H9 (cell line): ENCODE data around the gene DECR2. TPM values are rescaled to one million over a fixed set of nuclear protein-coding genes. Genes with fewer than 3 reads are reported as not detected.

Source experiments
- DNase-seq: peaks from one replicate; pipeline ENCODE4 v3.0.0-alpha.2; 2017
- H2AFZ ChIP-seq: one replicate; pipeline ENCODE4 v1.6.1; 2013; ENCODE audit warnings: mild to moderate bottlenecking, low read length, control low read depth, moderate library complexity
- H2AK5ac ChIP-seq: 2 replicates; pipeline ENCODE4 v1.6.1; 2013; ENCODE audit warnings: low read length, control low read depth, mixed read lengths; ENCODE audit not compliant: insufficient read length
- H2BK120ac ChIP-seq: one replicate; pipeline ENCODE4 v1.6.1; 2013; ENCODE audit warnings: low read depth, mild to moderate bottlenecking, low read length, control low read depth, inconsistent platforms; ENCODE audit not compliant: poor library complexity, severe bottlenecking
- H2BK12ac ChIP-seq: 2 replicates; pipeline ENCODE4 v1.6.1; 2013; ENCODE audit warnings: low read length, control low read depth, mixed read lengths, low read depth; ENCODE audit not compliant: insufficient read length
- H2BK15ac ChIP-seq: 2 replicates; pipeline ENCODE4 v1.6.1; 2013; ENCODE audit warnings: low read depth, low read length, control low read depth
- H2BK20ac ChIP-seq: one replicate; pipeline ENCODE4 v1.6.1; 2013; ENCODE audit warnings: low read depth, mild to moderate bottlenecking, low read length, control low read depth, inconsistent platforms; ENCODE audit not compliant: poor library complexity, severe bottlenecking
- H2BK5ac ChIP-seq: 2 replicates; pipeline ENCODE4 v1.6.1; 2013; ENCODE audit warnings: low read length, control low read depth, mixed read lengths; ENCODE audit not compliant: insufficient read length
- H3K14ac ChIP-seq: 2 replicates; pipeline ENCODE4 v1.6.1; 2013; ENCODE audit warnings: low read length, control low read depth; ENCODE audit not compliant: insufficient read depth
- H3K18ac ChIP-seq: 2 replicates; pipeline ENCODE4 v1.6.1; 2013; ENCODE audit warnings: low read depth, mild to moderate bottlenecking, mixed read lengths, low read length, control low read depth; ENCODE audit not compliant: insufficient read length
- H3K23ac ChIP-seq: 2 replicates; pipeline ENCODE4 v1.6.1; 2013; ENCODE audit warnings: low read length, control low read depth, mixed read lengths, low read depth; ENCODE audit not compliant: insufficient read length
- H3K23me2 ChIP-seq: 2 replicates; pipeline ENCODE4 v1.6.1; 2013; ENCODE audit warnings: low read depth, mild to moderate bottlenecking, mixed read lengths, low read length, control low read depth; ENCODE audit not compliant: insufficient read length, poor library complexity, severe bottlenecking
- H3K27ac ChIP-seq: 2 replicates; pipeline ENCODE4 v1.5.1; 2013; ENCODE audit warnings: low read length, control low read depth, mixed read lengths, low read depth; ENCODE audit not compliant: insufficient read length
- H3K27me3 ChIP-seq: 2 replicates; pipeline ENCODE4 v1.6.1; 2013; ENCODE audit warnings: low read length, control low read depth, inconsistent platforms; ENCODE audit not compliant: insufficient read depth
- H3K4ac ChIP-seq: 2 replicates; pipeline ENCODE4 v1.6.1; 2013; ENCODE audit warnings: low read depth, mild to moderate bottlenecking, control low read depth, inconsistent platforms, low read length, moderate library complexity
- H3K4me1 ChIP-seq: 2 replicates; pipeline ENCODE4 v1.6.1; 2013; ENCODE audit warnings: low read length, control low read depth, inconsistent platforms; ENCODE audit not compliant: insufficient read depth
- H3K4me2 ChIP-seq: 2 replicates; pipeline ENCODE4 v1.6.1; 2013; ENCODE audit warnings: low read length, control low read depth, mixed read lengths; ENCODE audit not compliant: insufficient read length, insufficient read depth
- H3K56ac ChIP-seq: 2 replicates; pipeline ENCODE4 v1.6.1; 2013; ENCODE audit warnings: low read depth, mild to moderate bottlenecking, mixed read lengths, low read length, control low read depth; ENCODE audit not compliant: insufficient read length
- H3K79me1 ChIP-seq: 2 replicates; pipeline ENCODE4 v1.6.1; 2013; ENCODE audit warnings: low read depth, mild to moderate bottlenecking, moderate library complexity, low read length, control low read depth, inconsistent platforms; ENCODE audit not compliant: insufficient read depth, poor library complexity, severe bottlenecking
- H3K79me2 ChIP-seq: 2 replicates; pipeline ENCODE4 v1.6.1; 2013; ENCODE audit warnings: low read length, control low read depth, inconsistent platforms; ENCODE audit not compliant: insufficient read depth
- H3K9ac ChIP-seq: 2 replicates; pipeline ENCODE4 v1.6.1; 2013; ENCODE audit warnings: low read length, control low read depth, mixed read lengths; ENCODE audit not compliant: insufficient read length; ENCODE audit errors: extremely low read depth
- H3K9me3 ChIP-seq: one replicate; pipeline ENCODE4 v1.6.1; 2013; ENCODE audit warnings: low read depth, low read length, inconsistent platforms; ENCODE audit not compliant: control insufficient read depth
- H3T11ph ChIP-seq: one replicate; pipeline ENCODE4 v1.6.1; 2013; ENCODE audit warnings: mild to moderate bottlenecking, low read length, control low read depth, inconsistent platforms
- H4K20me1 ChIP-seq: one replicate; pipeline ENCODE4 v1.6.1; 2013; ENCODE audit not compliant: control insufficient read depth, insufficient read length, insufficient read depth
- H4K5ac ChIP-seq: 2 replicates; pipeline ENCODE4 v1.6.1; 2013; ENCODE audit warnings: low read depth, mild to moderate bottlenecking, mixed read lengths, low read length, control low read depth; ENCODE audit not compliant: insufficient read length
- H4K8ac ChIP-seq: replicated peaks from 2 replicates; pipeline ENCODE4 v1.6.1; 2013; ENCODE audit warnings: low read length, control low read depth, mixed read lengths, low read depth; ENCODE audit not compliant: insufficient read length
- H4K91ac ChIP-seq: 2 replicates; pipeline ENCODE4 v1.6.1; 2013; ENCODE audit warnings: low read depth, mild to moderate bottlenecking, moderate library complexity, mixed read lengths, low read length, control low read depth; ENCODE audit not compliant: insufficient read length
- H3K27ac Mint-ChIP-seq, 3 experiments: 2 replicates in 2 of 3; 3 replicates in 1 of 3; pipeline ENCODE4 v1.8.0; 2020 to 2021; ENCODE audit warnings: mixed read lengths in 3 of 3, mild to moderate bottlenecking in 1 of 3, moderate library complexity in 1 of 3
- H3K27me3 Mint-ChIP-seq: 2 replicates; pipeline ENCODE4 v1.8.0; 2021; ENCODE audit warnings: low read depth, mild to moderate bottlenecking, moderate library complexity, mixed read lengths
- H3K36me3 Mint-ChIP-seq, 3 experiments: 2 replicates in 2 of 3; 3 replicates in 1 of 3; pipeline ENCODE4 v1.8.0; 2020 to 2021; ENCODE audit warnings: low read depth in 3 of 3, mixed read lengths in 3 of 3; ENCODE audit not compliant: insufficient read depth in 1 of 3
- H3K4me1 Mint-ChIP-seq, 2 experiments: 2 replicates each; pipeline ENCODE4 v1.8.0; 2020; ENCODE audit warnings: mixed read lengths in 2 of 2
- H3K4me3 Mint-ChIP-seq, 2 experiments: 2 replicates in 1 of 2; 3 replicates in 1 of 2; pipeline ENCODE4 v1.8.0; 2020 to 2021; ENCODE audit warnings: mild to moderate bottlenecking in 2 of 2, mixed read lengths in 2 of 2, moderate library complexity in 1 of 2
- H3K9me3 Mint-ChIP-seq, 2 experiments: 2 replicates in 1 of 2; 3 replicates in 1 of 2; pipeline ENCODE4 v1.8.0; 2020; ENCODE audit warnings: mild to moderate bottlenecking in 2 of 2, mixed read lengths in 2 of 2, moderate library complexity in 1 of 2
- CTCF ChIP-seq: fragments of 200-600 bp; sonication (generic); conservative IDR thresholded peaks from 3 replicates; pipeline ENCODE4 v1.8.0; 2021; ENCODE audit warnings: antibody characterized with exemption, mild to moderate bottlenecking
- WGBS: extraction: QIAGEN DNeasy Blood & Tissue Kit; methylation state at CpG from one replicate; pipeline ENCODE4 v1.1.7; 2013; ENCODE audit warnings: missing lambda C conversion rate, low lambda C conversion rate, mixed read lengths; ENCODE audit not compliant: insufficient read length; ENCODE audit errors: extremely low coverage; 5-methylcytosine and 5-hydroxymethylcytosine counted together
- total RNA-seq: library from RNA; stranded (reverse); gene quantifications from 2 replicates; pipeline ENCODE4 v1.2.1, GENCODE V29; 2021

DECR2 gene
- total RNA-seq, 1 experiment from 2014 or later = 39.3 TPM

DNA sequence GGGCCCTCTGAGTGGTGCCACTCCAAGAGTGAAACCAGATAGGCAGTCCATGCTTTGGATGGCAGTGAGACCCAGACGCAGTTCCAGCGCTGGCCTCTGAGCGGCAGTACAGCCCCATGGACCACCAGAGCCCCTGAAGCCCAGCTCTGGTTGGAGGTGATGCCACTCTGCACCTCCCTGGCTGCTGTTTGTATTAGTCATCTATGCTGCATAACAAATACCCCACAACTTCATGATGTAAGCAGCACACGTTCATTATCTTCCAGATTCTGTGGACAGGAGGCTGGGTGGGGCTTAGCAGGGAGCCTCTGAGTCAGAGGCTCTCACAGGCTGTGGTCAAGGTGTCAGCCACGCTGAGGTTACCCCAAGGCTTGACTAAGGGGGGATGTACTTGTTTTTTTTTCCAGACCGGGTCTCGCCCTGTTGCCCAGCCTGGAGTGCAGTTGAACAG lies 9.8 kb upstream of the DECR2 start:
- no peak overlapping the region for H3K23ac ChIP-seq
- no peak overlapping the region for H2BK120ac ChIP-seq
- H3K9me3 ChIP-seq = no peaks in the 10 kb centered on the region
- H3K79me2 ChIP-seq = no peaks in the 10 kb centered on the region
- no peak overlapping the region for H3K4me2 ChIP-seq
- Mint-ChIP-seq H3K27me3 (no peaks in the 10 kb centered on the region), H3K4me3 (peak overlapping the region in 1 of 2 experiments; percentile 23; a peak in 1 of 5 replicates), H3K27ac (no peak overlapping the region; a peak in 1 of 7 replicates), H3K9me3 (peaks cover 7 to 14% of the 10 kb centered on the region in 2 experiments), H3K36me3 (peaks cover 7 to 12% (median 8%) of the 10 kb centered on the region in 3 experiments; a peak in 5 of 7 replicates), H3K4me1 (peaks cover 29 to 32% of the 10 kb centered on the region in 2 experiments)
- H2BK20ac ChIP-seq = no peak overlapping the region
- peak; percentile 98 for TF ChIP-seq CTCF
- H3T11ph ChIP-seq = no peak overlapping the region
- H2BK12ac ChIP-seq = no peak overlapping the region
- WGBS = no CpG with 5 or more reads among the region's 7 CpGs
- no peak overlapping the region for H2BK5ac ChIP-seq
- no peaks in the 10 kb centered on the region for H3K27me3 ChIP-seq
- H3K4me1 ChIP-seq = no peaks in the 10 kb centered on the region; the same call in 1 of the 2 replicates
- no peak overlapping the region for H2BK15ac ChIP-seq
- no peak overlapping the region for H4K5ac ChIP-seq
- H3K56ac ChIP-seq = no peak overlapping the region
- no peak overlapping the region for H2AFZ ChIP-seq
- no peak overlapping the region for H4K91ac ChIP-seq
- no peak overlapping the region for H3K4ac ChIP-seq
- H3K79me1 ChIP-seq = no peaks in the 10 kb centered on the region
- no peaks in the 10 kb centered on the region for H3K23me2 ChIP-seq
- H4K8ac ChIP-seq = no peak overlapping the region
- H3K27ac ChIP-seq = no peak overlapping the region
- no peak overlapping the region for H3K18ac ChIP-seq
- H3K14ac ChIP-seq = no peak overlapping the region
- no peak overlapping the region for H3K9ac ChIP-seq
- no peaks in the 10 kb centered on the region for H4K20me1 ChIP-seq
- no peak overlapping the region for H2AK5ac ChIP-seq
- peak; percentile 89 for DNase-seq
